ENCODE measurements around the gene NEU2. TPM values are rescaled to one million over a fixed set of nuclear protein-coding genes. Genes with fewer than 3 reads are reported as not detected.

The NEU2 gene
- total RNA-seq, 1 donor from 2014 or later: not detected

- intact Hi-C loops (cut with DNase I): no loop called here
- ATAC-seq (no peak), DNase-seq (ENCODE audit: missing footprints) (no peak)
Measured at GRCh38 chr2:233083782-233084181, 51.3 kb downstream of the NEU2 start.

- peak; percentile 79 for ATAC-seq
- intact Hi-C loops (cut with DNase I): no loop called here
- DNase-seq (ENCODE audit: missing footprints): peak; percentile 87
Measured at GRCh38 chr2:233084488-233084887, 52.0 kb downstream of the NEU2 start.

Other genes starting within 250 kb of the NEU2 start
- 0.46 TPM for gene SNORC, start 162.4 kb upstream of the NEU2 start, total RNA-seq
- gene NGEF, start 19.4 kb upstream of the NEU2 start, total RNA-seq: 0.51 TPM
- gene INPP5D, start 27.7 kb downstream of the NEU2 start, total RNA-seq: 5.2 TPM
- gene ATG16L1, start 219.0 kb downstream of the NEU2 start, total RNA-seq: 15.4 TPM

Measured in Right ventricle myocardium inferior (tissue), 1 donor.